Upper lobe of left lung (tissue), 4 donors: ENCODE data around the gene STRBP.
"Not testable (repeated sequence)": the region's sequence is repeated elsewhere in the genome, so short reads cannot be mapped to it uniquely, and the experiment has no call there.

ENCODE experiments used
- CTCF ChIP-seq, 6 experiments: fragments of 450-650 bp in 4 of 6; fragments of 200-600 bp in 2 of 6; sonication (generic) in 2 of 6; IDR thresholded peaks; one replicate each; pipeline ENCODE4 v1.5.1; 2016 to 2019; ENCODE audit warnings: antibody characterized with exemption in 6 of 6
- POLR2A ChIP-seq, 4 donors: fragments of 450-650 bp; IDR thresholded peaks; one replicate each; pipeline ENCODE4 v1.5.1; 2016 to 2017; ENCODE audit warnings: antibody characterized with exemption in 4 of 4, mild to moderate bottlenecking in 2 of 4
- POLR2AphosphoS5 ChIP-seq, 2 donors: sonication (generic); formaldehyde crosslinking; IDR thresholded peaks; one replicate each; pipeline ENCODE4 v1.5.1; 2017; ENCODE audit warnings: antibody characterized with exemption in 2 of 2

GRCh38 chr9:123271133-123271532, 2.7 kb upstream of the STRBP start:
- not testable (repeated sequence) for TF ChIP-seq POLR2A, CTCF, POLR2AphosphoS5 (IDR thresholded peaks at IDR 0.05)
